ENCODE measurements around the gene GRIK1.

GRCh38 chr21:29641635-29642550 is 297.9 kb downstream of the GRIK1 start:
- no peak for TF ChIP-seq CTCF (IDR thresholded peaks at IDR 0.05)
- TF ChIP-seq POLR2A (IDR thresholded peaks at IDR 0.05) = no peak

Measured in Peyer's patch (tissue), 4 donors.